Forelimb muscle (tissue), 1 donor: ENCODE data around the gene TBC1D22A. TPM values are rescaled to one million over a fixed set of nuclear protein-coding genes. Genes with fewer than 3 reads are reported as not detected.

ENCODE experiments used
- DNase-seq: peaks from one replicate; pipeline ENCODE4 v3.0.0-alpha.2; 2013; ENCODE audit warnings: low read depth
- polyA plus RNA-seq: library from polyadenylated mRNA; unstranded; fragments of 120-200 nt; gene quantifications from one replicate; pipeline ENCODE4 v1.2.1, GENCODE V29; 2013; ENCODE audit not compliant: insufficient read length

The TBC1D22A gene
- polyA plus RNA-seq, 1 donor: 14.2 TPM

GRCh38 chr22:47013861-47014635 lies 251.6 kb downstream of the TBC1D22A start:
- DNase-seq: no peak

DNA sequence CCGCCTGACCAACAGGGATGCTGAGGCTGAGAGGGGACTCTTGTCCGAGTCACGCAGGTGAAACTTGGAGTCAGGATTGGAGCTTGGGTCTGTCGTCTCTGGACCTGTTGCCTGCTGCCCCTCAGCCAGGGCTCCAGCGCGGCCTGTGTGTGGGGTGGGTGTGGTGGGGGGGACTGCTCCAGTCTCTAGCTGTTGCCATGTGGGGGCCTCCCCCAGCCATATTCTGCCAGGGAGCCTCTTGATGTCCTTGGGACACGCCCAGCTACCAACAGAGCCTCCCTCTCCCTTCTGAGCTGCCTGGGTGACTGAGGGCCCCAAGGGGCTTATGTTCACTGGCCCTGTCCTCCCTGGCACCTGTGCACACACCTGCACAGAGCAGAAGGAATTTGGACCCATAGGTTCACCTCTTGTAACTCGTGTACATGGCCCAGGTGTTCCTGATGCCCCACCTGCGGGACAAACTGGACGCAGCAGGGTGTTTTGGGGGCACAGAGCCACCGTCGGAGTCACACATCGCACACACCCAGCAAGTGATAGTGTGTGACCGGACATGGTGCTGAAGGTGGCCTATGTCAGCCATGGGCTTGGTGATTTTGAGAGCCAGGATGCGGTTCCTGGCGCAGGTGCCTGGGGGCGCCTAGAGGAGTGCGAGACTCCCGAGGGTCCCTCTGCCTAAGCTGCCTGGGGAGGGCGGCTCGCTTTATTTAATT lies 252.3 kb downstream of the TBC1D22A start:
- no peak for DNase-seq

- no peak for DNase-seq
These were observed 253.2 kb downstream of the TBC1D22A start for GRCh38 chr22:47015589-47016178.

- no peak for DNase-seq
These were observed 254.2 kb downstream of the TBC1D22A start for GRCh38 chr22:47016631-47017030.

- DNase-seq: no peak
These were observed 254.8 kb downstream of the TBC1D22A start for GRCh38 chr22:47017245-47017644.

DNA sequence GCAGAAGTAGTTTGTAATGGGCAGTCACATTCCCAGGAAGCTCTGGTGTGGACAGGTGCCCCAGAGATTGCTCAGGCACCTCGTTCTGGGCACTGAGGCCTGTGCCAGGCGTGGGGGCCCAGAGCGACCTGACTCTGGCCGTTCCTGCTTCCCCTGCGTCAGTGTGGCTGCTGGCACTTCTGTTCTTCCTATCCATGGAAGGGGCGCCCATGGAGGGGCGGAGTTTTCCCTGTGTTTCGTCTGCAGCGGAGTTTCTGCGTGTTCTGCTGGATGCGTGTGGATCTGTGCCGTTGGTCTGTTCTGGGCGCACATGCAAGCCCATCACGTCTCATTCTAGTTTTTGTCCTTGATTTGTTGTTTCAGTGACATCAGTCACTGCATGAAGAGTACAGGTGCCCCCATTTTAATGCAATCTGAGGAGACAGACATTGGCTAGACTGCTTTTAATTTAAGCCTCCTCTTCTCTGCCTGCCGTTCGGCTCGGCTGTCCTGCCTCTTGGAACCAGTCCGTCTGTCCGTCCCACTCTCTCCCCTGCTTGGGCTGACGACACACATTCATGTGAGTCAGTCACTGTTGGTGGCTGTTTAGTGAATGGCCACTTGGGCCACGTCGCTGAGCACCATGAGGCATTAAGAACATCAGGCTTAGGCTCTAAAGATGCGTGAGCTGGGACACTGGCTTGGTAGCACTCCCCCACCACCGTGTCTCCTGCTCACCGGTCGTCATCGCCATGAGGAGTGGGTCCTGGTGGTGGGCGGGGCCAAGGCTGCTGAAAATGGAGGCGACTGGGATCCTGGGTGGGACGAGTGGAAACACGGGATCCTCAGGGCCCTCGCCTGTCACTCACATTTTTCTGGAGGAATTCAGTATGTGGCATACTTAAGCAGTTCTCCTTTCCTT lies 255.8 kb downstream of the TBC1D22A start:
- DNase-seq: no peak

GRCh38 chr22:47019012-47019790 lies 256.8 kb downstream of the TBC1D22A start:
- no peak for DNase-seq

DNA sequence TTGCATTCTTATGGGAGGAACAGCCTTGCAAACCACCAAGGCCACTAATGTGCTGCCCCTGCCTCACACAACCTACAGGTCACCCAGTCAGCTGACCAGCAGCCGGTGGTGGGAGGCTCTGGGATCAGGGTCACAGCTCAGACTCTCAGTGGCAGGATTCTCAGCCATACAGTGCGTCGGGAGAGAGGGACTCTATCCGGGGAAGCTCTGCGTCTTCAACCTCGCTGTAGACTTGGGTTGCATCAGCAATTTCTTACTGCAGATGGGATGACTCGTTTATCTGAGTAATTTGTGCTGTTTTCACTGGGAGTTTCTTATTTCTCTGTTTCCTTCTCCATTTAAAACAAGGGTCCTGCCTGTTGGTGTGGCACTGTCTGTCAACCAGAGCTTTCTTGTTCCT lies 257.7 kb downstream of the TBC1D22A start:
- DNase-seq: no peak

- no peak for DNase-seq
These were observed 259.1 kb downstream of the TBC1D22A start for GRCh38 chr22:47021371-47022074.

DNA sequence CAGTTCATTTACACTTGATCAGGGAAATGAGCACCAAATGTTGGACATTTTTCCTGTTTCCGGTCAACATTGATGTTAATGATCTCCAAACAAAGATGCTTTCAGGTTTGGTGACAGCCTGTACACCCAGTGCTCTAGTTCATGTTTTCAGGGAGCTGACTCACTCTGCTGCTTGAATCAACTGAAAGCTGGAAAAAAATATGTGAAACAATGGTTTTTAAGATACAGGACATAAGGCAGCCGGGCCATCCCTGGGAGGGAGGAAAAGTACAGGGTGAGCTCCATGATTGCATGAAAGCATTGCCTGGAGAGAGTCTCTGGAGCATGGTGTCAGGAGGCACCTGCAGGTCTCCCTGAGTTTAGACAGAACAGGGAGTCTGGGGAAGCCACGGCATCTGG lies 259.6 kb downstream of the TBC1D22A start:
- no peak for DNase-seq

DNA sequence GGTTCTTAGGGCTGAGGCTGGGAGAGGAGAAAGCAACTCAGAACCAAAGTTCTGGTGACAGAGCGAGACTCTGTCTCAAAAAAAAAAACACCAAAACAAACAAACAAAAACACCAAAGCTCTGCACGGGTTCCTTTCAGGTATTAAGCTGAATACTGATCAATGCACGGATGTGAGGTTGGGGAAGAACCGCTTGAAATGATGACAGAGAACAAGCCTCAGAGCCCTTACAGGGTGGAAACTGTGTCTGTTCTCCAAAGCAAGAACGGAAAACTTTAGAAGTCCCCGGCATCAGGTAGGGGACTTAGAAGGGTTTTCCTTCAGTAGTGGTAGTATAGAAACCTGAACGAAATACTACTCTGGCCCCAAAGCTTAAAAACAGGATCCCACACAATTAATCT lies 260.0 kb downstream of the TBC1D22A start:
- DNase-seq: no peak

GRCh38 chr22:47023871-47024270 lies 261.4 kb downstream of the TBC1D22A start:
- no peak for DNase-seq

- DNase-seq: no peak
These were observed 265.3 kb downstream of the TBC1D22A start for GRCh38 chr22:47027766-47028165.

- no peak for DNase-seq
These were observed 267.0 kb downstream of the TBC1D22A start for GRCh38 chr22:47029244-47030074.

GRCh38 chr22:47030143-47030661 lies 267.8 kb downstream of the TBC1D22A start:
- DNase-seq: no peak

DNA sequence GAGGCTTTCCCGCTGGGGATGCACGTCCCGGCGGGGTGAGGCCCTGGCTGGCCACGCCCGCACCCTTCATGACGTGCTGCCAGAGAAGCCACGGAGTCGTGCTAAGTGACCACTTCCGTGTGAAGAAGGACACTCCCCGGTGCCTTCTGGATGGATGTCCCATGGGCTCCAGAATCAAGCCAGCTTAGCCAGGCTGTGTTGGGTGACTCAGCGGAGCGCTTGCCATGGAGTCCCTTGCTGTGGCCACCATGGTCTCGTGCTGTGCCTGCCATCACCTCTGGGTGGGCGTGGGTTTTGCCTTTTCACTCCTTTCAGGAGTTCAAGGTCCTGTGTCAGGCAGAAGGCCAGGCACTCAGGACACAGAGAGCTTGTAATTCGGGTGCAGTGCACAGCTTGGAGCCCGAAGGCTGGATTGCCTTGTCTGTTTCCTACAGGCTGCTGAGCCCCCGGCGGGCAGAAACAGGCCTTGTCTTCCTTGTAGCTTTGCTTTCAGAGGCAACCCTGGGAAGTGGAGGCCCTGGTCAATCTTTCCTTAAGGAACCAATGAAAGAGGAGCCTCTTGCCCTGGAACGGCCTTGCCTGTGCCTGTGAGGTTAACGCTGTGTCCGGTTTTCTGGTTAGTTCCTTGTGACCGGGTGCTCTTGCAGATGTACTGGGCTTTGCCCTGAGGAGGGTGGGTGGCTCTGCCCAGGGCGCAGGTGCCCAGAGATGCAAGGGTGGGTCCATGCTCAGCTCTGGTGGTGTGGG lies 268.6 kb downstream of the TBC1D22A start:
- DNase-seq: no peak

DNA sequence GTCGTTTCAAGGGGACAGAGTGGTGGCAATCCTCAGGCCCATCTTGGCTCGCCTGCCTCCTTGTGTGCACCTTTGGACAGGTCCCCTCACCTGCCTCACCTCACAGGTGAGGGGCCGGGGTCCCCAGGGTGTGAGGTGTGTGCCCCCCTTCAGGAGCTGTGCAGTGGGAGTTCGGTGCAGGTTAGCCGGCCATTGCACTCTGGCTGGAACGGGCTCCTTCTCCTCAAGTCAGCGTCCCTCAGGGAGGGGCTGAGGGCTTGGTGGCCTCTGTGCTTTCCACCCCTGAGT lies 269.1 kb downstream of the TBC1D22A start:
- DNase-seq: no peak

DNA sequence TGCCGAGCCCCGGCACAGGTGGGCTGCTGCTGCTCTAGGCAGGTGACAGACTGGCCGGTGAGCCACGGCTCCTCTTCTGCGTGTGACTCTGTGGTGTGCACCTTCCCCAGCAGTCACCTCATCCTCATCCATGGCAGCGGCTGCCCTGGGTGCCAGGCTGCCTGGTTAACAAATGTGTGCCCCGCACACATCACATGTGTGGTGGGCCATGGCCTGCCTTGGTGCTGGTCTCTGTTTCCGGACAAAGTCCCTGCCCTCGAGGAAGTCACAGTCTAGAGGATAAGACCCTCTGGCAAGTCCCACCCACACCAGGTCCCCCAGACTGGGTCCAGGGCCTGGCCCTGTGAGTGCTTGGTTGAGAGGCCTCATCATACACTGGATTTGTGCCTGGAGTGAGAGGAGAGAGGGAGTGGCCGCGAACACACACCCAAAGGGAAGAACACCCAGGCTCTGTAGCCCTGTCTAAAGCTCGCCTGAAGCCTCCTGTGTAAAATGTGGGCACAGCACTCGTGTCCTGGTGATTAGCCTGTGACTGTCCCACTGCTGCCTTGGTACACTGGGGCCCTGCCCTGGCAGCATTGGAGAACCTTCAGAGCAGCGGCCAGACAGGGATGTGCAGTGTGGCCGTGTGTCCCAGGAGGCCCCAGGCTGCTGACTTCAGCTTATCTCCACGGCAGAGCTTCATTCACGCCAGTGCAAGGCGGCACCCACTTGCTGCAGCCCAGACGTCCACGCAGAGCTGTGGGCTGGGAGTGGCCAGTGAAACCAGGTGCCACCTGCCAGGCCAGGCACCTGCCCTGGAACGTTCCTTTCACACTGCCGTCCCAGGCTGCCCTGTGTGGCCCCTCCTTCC lies 269.9 kb downstream of the TBC1D22A start:
- DNase-seq: no peak
